ENCODE results near the gene MYH10.

MYH10 gene

GRCh38 chr17:8649157-8650118, 18.9 kb upstream of the MYH10 start:
- no peak for DNase-seq (ENCODE audit: low read depth in 2 of 2)

- no peak for DNase-seq (ENCODE audit: low read depth in 2 of 2)
These were observed 17.4 kb upstream of the MYH10 start for GRCh38 chr17:8647956-8648355.

- no peak for DNase-seq (ENCODE audit: low read depth in 2 of 2)
These were observed 16.7 kb upstream of the MYH10 start for GRCh38 chr17:8647202-8647601.

- no peak for DNase-seq (ENCODE audit: low read depth in 2 of 2)
These were observed 14.0 kb upstream of the MYH10 start for GRCh38 chr17:8644507-8644902.

GRCh38 chr17:8643855-8644506, 13.5 kb upstream of the MYH10 start:
- no peak for DNase-seq (ENCODE audit: low read depth in 2 of 2)

GRCh38 chr17:8639709-8640108, 9.2 kb upstream of the MYH10 start:
- DNase-seq (ENCODE audit: low read depth in 2 of 2), result no peak

- no peak for DNase-seq (ENCODE audit: low read depth in 2 of 2)
These were observed 1.5 kb upstream of the MYH10 start for GRCh38 chr17:8632061-8632460.

GRCh38 chr17:8631554-8631877, 991 bp upstream of the MYH10 start:
- DNase-seq (ENCODE audit: low read depth in 2 of 2), result no peak

GRCh38 chr17:8630802-8631553, 453 bp upstream of the MYH10 start:
- DNase-seq (ENCODE audit: low read depth in 2 of 2), result peak; percentile 90 to 92

- DNase-seq (ENCODE audit: low read depth in 2 of 2), result no peak
These were observed 926 bp downstream of the MYH10 start for GRCh38 chr17:8629371-8630226.

- no peak for DNase-seq (ENCODE audit: low read depth in 2 of 2)
These were observed 1.8 kb downstream of the MYH10 start for GRCh38 chr17:8628609-8629169.

GRCh38 chr17:8628172-8628571, 2.4 kb downstream of the MYH10 start:
- no peak for DNase-seq (ENCODE audit: low read depth in 2 of 2)

- DNase-seq (ENCODE audit: low read depth in 2 of 2), result no peak
These were observed 6.9 kb downstream of the MYH10 start for GRCh38 chr17:8623591-8623990.

- DNase-seq (ENCODE audit: low read depth in 2 of 2), result no peak
These were observed 8.3 kb downstream of the MYH10 start for GRCh38 chr17:8622191-8622590.

- DNase-seq (ENCODE audit: low read depth in 2 of 2), result no peak
These were observed 8.9 kb downstream of the MYH10 start for GRCh38 chr17:8621585-8621984.

- DNase-seq (ENCODE audit: low read depth in 2 of 2), result no peak
These were observed 11.2 kb downstream of the MYH10 start for GRCh38 chr17:8619294-8619693.

GRCh38 chr17:8618825-8619224, 11.7 kb downstream of the MYH10 start:
- DNase-seq (ENCODE audit: low read depth in 2 of 2), result no peak

- no peak for DNase-seq (ENCODE audit: low read depth in 2 of 2)
These were observed 15.5 kb downstream of the MYH10 start for GRCh38 chr17:8614988-8615387.

- DNase-seq (ENCODE audit: low read depth in 2 of 2), result no peak
These were observed 18.8 kb downstream of the MYH10 start for GRCh38 chr17:8611619-8612298.

- no peak for DNase-seq (ENCODE audit: low read depth in 2 of 2)
These were observed 19.4 kb downstream of the MYH10 start for GRCh38 chr17:8611137-8611536.

GRCh38 chr17:8610558-8610957, 20.0 kb downstream of the MYH10 start:
- DNase-seq (ENCODE audit: low read depth in 2 of 2), result no peak

Data from stimulated activated CD4-positive, alpha-beta T cell treated with anti-CD3 and anti-CD28 coated beads, Interleukin-15, amount 100 ng/mL, for 48 hours (primary cell).